Measurements from ENCODE around the gene IPO9. TPM values are rescaled to one million over a fixed set of nuclear protein-coding genes. Genes with fewer than 3 reads are reported as not detected.

IPO9 gene
- total RNA-seq, 4 donors from 2014 or later: 10.1 to 17.2 (median 12.3) TPM

GRCh38 chr1:201792534-201793305 lies 36.2 kb upstream of the IPO9 start:
- H3K36me3 ChIP-seq: peaks cover 15 to 84% (median 27%) of the 10 kb centered on the region in 3 donors
- WGBS, 2 donors: 59 to 70% methylated on average over 7 to 9 of the region's 9 CpGs
- intact Hi-C loops (cut with DNase I): loop anchor here (2.0 to 10.0 kb wide), 3 partner anchors 84 to 268 kb away; no protein-coding TSS in a partner anchor

DNA sequence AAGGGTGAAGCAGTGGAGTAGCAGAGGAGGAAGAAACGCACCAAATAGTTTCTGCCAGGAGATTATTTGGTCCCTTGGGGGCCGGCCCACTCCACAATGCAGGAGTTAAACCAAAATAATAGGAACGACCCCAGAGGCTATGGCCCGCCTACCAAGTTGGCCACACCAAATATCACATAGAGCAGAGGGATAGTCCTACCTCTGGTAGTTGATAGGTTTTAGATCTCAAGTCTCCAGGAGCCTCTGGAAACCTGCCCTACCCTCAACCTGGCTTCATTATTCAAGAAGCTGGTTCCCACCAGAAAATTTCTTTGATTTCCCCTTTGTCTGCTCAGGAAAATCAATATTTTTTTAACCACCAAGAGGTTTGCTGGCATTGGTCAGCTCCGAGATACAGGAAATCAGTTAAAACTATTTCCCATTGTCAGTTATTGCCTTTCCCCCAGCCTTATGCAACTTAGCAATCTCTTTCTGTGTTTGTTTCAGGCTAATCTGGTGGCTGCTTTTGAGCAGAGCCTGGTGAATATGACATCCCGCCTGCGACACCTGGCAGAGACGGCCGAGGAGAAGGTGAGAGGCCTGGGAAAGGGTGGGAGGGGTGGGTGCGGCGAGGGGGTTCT lies 35.5 kb upstream of the IPO9 start:
- Histone ChIP-seq H3K36me3 (peaks cover 14 to 84% (median 23%) of the 10 kb centered on the region in 3 donors), H3K27ac (no peak overlapping the region)

More at GRCh38 chr1:201792534-201793305, 36.2 kb upstream of the IPO9 start:
- Histone ChIP-seq H3K4me1 (peaks cover 8 to 44% (median 38%) of the 10 kb centered on the region in 3 donors), H3K27ac (peak overlapping the region; percentile 19 to 83 (median 75)), H3K4me3 (no peak overlapping the region), H3K27me3 (no peaks in the 10 kb centered on the region), H3K9me3 (no peaks in the 10 kb centered on the region)
- DNase-seq: no peak
- no peak for TF ChIP-seq POLR2A (IDR thresholded peaks at IDR 0.05)
- TF ChIP-seq, protein P1, sequence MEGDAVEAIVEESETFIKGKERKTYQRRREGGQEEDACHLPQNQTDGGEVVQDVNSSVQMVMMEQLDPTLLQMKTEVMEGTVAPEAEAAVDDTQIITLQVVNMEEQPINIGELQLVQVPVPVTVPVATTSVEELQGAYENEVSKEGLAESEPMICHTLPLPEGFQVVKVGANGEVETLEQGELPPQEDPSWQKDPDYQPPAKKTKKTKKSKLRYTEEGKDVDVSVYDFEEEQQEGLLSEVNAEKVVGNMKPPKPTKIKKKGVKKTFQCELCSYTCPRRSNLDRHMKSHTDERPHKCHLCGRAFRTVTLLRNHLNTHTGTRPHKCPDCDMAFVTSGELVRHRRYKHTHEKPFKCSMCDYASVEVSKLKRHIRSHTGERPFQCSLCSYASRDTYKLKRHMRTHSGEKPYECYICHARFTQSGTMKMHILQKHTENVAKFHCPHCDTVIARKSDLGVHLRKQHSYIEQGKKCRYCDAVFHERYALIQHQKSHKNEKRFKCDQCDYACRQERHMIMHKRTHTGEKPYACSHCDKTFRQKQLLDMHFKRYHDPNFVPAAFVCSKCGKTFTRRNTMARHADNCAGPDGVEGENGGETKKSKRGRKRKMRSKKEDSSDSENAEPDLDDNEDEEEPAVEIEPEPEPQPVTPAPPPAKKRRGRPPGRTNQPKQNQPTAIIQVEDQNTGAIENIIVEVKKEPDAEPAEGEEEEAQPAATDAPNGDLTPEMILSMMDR (IDR thresholded peaks at IDR 0.05): peak; percentile 88 to 98 (median 97)

GRCh38 chr1:201795066-201795465 lies 33.9 kb upstream of the IPO9 start:
- DNase-seq: no peak
- WGBS, 2 donors: 62 to 65% methylated on average over 3 of the region's 3 CpGs
- Histone ChIP-seq H3K36me3 (peaks cover 13 to 85% (median 23%) of the 10 kb centered on the region in 3 donors), H3K9me3 (no peaks in the 10 kb centered on the region), H3K27me3 (no peaks in the 10 kb centered on the region), H3K4me1 (peaks cover 8 to 32% (median 28%) of the 10 kb centered on the region in 3 donors), H3K27ac (no peak overlapping the region), H3K4me3 (no peak overlapping the region)
- intact Hi-C loops (cut with DNase I): loop anchor here (10.0 kb wide), 1 partner anchor 270 kb away; no protein-coding TSS in a partner anchor
- TF ChIP-seq, protein P1 (IDR thresholded peaks at IDR 0.05): peak in 2 of 6 experiments; percentile 10 to 17
- TF ChIP-seq POLR2A (IDR thresholded peaks at IDR 0.05): no peak

More for the DNA sequence above, 35.5 kb upstream of the IPO9 start:
- Histone ChIP-seq H3K27me3 (no peaks in the 10 kb centered on the region), H3K4me3 (no peak overlapping the region), H3K9me3 (no peaks in the 10 kb centered on the region), H3K4me1 (peaks cover 8 to 44% (median 38%) of the 10 kb centered on the region in 3 donors)
- TF ChIP-seq POLR2A (IDR thresholded peaks at IDR 0.05): no peak
- TF ChIP-seq, protein P1 (IDR thresholded peaks at IDR 0.05): no peak
- intact Hi-C loops (cut with DNase I): loop anchor here (2.0 to 10.0 kb wide), 3 partner anchors 85 to 269 kb away; no protein-coding TSS in a partner anchor
- no peak for DNase-seq
- 56 to 62% methylated on average over 7 to 8 of the region's 11 CpGs for WGBS, 2 donors

DNA sequence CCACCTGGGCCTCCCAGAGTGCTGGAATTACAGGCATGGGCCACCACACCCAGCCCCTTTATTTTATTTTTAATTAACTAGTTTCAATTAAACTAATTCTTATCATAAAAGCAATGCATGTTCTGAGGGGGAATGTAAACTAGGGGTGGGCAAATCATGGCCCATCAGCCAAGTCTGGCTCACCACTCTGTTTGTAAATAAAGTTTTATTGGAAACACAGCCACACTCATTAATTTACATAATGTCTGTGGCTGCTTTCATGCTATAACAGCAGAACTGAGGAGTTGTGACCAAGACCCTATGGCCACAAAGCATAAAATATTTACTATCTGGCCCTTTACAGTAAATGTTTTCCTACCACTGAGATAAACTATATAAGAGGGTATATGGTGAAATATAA lies 28.7 kb upstream of the IPO9 start:
- DNase-seq: no peak
- no peaks in the 10 kb centered on the region for H3K27me3 ChIP-seq
- intact Hi-C loops (cut with DNase I): no loop called here

More for the DNA sequence above, 28.7 kb upstream of the IPO9 start:
- Histone ChIP-seq H3K9me3 (no peaks in the 10 kb centered on the region), H3K4me3 (no peak overlapping the region), H3K4me1 (no peaks in the 10 kb centered on the region), H3K27ac (no peak overlapping the region), H3K36me3 (peaks cover 11 to 91% (median 27%) of the 10 kb centered on the region in 3 donors)
- TF ChIP-seq, protein P1 (IDR thresholded peaks at IDR 0.05): no peak
- no peak for TF ChIP-seq POLR2A (IDR thresholded peaks at IDR 0.05)

Measured in esophagus squamous epithelium (tissue), 5 donors.